ENCODE results near the gene KNL1. TPM values are rescaled to one million over a fixed set of nuclear protein-coding genes. Genes with fewer than 3 reads are reported as not detected.

KNL1 gene
- total RNA-seq, 1 experiment from 2014 or later, result 27.5 TPM

- Histone ChIP-seq H3K4me2 (no peak overlapping the region), H3F3A (ENCODE audit: insufficient read depth, low read depth) (no peaks in the 10 kb centered on the region), H3K27me3 (ENCODE audit: insufficient read depth, low read depth) (no peaks in the 10 kb centered on the region), H3K36me3 (ENCODE audit: low read depth) (no peaks in the 10 kb centered on the region), H3K4me1 (replicated peaks; ENCODE audit: insufficient read depth) (no peaks in the 10 kb centered on the region), H3K79me2 (ENCODE audit: low read depth) (0 out of 2 replicates have a peak, but pooled peaks cover 3% of the 10 kb centered on the region), H3K27ac (no peak overlapping the region), H3K9me3 (ENCODE audit: insufficient read depth, low read depth) (no peaks in the 10 kb centered on the region), H4K20me1 (ENCODE audit: insufficient read depth) (no peaks in the 10 kb centered on the region), H3K4me3 (no peak overlapping the region), H3K9me2 (ENCODE audit: insufficient read depth) (no peaks in the 10 kb centered on the region), H2AFZ (no peak overlapping the region)
- DNase-seq, result no peak
- TF ChIP-seq CTCF (conservative IDR thresholded peaks at IDR 0.05), result no peak
- no peak for TF ChIP-seq EZH2 (IDR thresholded peaks at IDR 0.05; ENCODE audit: low read depth)
- CTCF ChIA-PET, result no interaction called here
- intact Hi-C loops (cut with micrococcal nuclease; ENCODE audit: unreplicated experiment), result no loop called here
- POLR2A ChIA-PET (ENCODE audit: unreplicated experiment), result no interaction called here
- no TSS peak for BruUV-seq (replicated peaks)
These were observed 9.9 kb downstream of the KNL1 start for GRCh38 chr15:40603935-40604334.

DNA sequence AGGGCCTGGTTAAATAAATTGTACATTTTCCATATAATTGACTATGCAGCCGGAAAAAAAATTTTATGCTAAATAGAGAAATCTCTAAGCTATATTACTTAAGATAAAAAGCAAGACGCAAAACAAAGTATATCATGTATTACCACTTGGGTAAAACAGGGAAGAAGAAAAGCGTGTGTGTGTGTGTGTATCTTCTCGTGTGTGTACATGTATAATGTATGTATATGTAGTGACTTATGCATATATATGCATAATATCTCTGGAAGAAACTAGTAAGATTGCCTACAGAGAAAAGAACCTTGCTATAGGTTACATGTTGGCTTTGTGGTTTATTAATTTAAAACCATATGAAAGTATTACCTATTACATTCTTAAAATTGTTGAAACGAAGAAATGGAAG, 19.0 kb downstream of the KNL1 start:
- Histone ChIP-seq H3K4me2 (no peak overlapping the region), H4K20me1 (ENCODE audit: insufficient read depth) (no peaks in the 10 kb centered on the region), H3K27ac (no peak overlapping the region), H3K9me3 (ENCODE audit: insufficient read depth, low read depth) (no peaks in the 10 kb centered on the region), H3F3A (ENCODE audit: insufficient read depth, low read depth) (no peaks in the 10 kb centered on the region), H3K9me2 (ENCODE audit: insufficient read depth) (no peaks in the 10 kb centered on the region), H2AFZ (no peak overlapping the region), H3K79me2 (ENCODE audit: low read depth) (no peaks in the 10 kb centered on the region), H3K36me3 (ENCODE audit: low read depth) (no peaks in the 10 kb centered on the region), H3K27me3 (ENCODE audit: insufficient read depth, low read depth) (no peaks in the 10 kb centered on the region), H3K4me1 (replicated peaks; ENCODE audit: insufficient read depth) (no peaks in the 10 kb centered on the region), H3K4me3 (no peak overlapping the region)
- POLR2A ChIA-PET (ENCODE audit: unreplicated experiment), result no interaction called here
- intact Hi-C loops (cut with micrococcal nuclease; ENCODE audit: unreplicated experiment), result no loop called here
- CTCF ChIA-PET, result no interaction called here
- BruUV-seq (replicated peaks), result no TSS peak
- TF ChIP-seq CTCF (conservative IDR thresholded peaks at IDR 0.05) (no peak), EZH2 (IDR thresholded peaks at IDR 0.05; ENCODE audit: low read depth) (no peak)
- DNase-seq, result no peak

- ChIA-PET CTCF (interaction anchor here (0.6 kb wide), 1 partner anchor 248 kb away, joined by 3 read pairs; no protein-coding TSS in a partner anchor), POLR2A (ENCODE audit: unreplicated experiment) (no interaction called here)
- intact Hi-C loops (cut with micrococcal nuclease; ENCODE audit: unreplicated experiment), result no loop called here
- no peak overlapping the region for H2AFZ ChIP-seq
- H4K20me1 ChIP-seq (ENCODE audit: insufficient read depth), result no peaks in the 10 kb centered on the region
- no peak for DNase-seq
- TF ChIP-seq CTCF (conservative IDR thresholded peaks at IDR 0.05) (no peak), EZH2 (IDR thresholded peaks at IDR 0.05; ENCODE audit: low read depth) (no peak)
- H3K4me1 ChIP-seq (replicated peaks; ENCODE audit: insufficient read depth), result no peaks in the 10 kb centered on the region
- H3K79me2 ChIP-seq (ENCODE audit: low read depth), result no peaks in the 10 kb centered on the region
- H3K9me2 ChIP-seq (ENCODE audit: insufficient read depth), result no peaks in the 10 kb centered on the region
- no peaks in the 10 kb centered on the region for H3K27me3 ChIP-seq (ENCODE audit: insufficient read depth, low read depth)
- H3K36me3 ChIP-seq (ENCODE audit: low read depth), result no peaks in the 10 kb centered on the region
- no peaks in the 10 kb centered on the region for H3F3A ChIP-seq (ENCODE audit: insufficient read depth, low read depth)
- no peaks in the 10 kb centered on the region for H3K9me3 ChIP-seq (ENCODE audit: insufficient read depth, low read depth)
- BruUV-seq (replicated peaks), result no TSS peak
- H3K4me3 ChIP-seq, result no peak overlapping the region
- no peak overlapping the region for H3K4me2 ChIP-seq
- no peak overlapping the region for H3K27ac ChIP-seq
These were observed 24.0 kb downstream of the KNL1 start for GRCh38 chr15:40618023-40618422.

Data from PC-9 (cell line).